Measurements from ENCODE around the gene ACY1.

The ACY1 gene

DNA sequence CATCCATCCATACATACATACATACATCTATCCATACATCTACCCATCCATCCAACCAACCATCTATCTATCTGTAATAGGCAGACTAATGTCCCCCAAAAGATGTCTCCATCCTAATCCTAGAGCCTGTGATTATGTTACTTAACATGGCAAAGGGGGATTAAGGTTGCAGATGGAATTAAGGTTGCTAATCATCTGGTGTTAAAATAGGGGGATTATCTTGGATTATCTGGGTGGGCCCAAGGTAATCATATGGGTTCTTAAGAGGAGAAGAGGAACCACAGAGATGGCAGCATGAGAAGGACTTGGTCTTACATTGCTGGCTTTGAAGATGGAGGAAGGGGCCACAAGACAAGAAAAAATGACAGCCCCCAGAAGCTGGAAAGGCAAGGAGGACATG is 27.1 kb downstream of the ACY1 start:
- no peak for DNase-seq

DNA sequence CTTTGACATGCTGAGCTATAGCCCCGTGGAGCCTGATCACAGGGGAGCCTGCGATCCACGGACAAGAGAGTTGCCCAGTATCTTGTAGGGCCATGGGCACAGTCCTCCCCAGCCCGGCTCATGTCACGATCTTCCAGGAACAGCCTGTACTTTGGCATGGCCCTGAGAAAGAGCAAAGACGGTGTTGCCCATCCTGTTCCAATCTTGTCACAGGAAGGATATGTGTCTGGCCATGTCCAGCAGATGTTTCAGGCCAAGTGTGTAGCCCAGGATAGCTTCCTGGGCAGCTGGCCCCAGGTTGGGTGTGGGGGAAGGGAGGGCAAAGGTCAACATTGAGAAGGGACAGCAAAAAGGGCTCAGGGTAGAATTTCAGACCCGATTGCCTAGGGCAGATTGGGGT is 29.4 kb downstream of the ACY1 start:
- no peak for DNase-seq

DNA sequence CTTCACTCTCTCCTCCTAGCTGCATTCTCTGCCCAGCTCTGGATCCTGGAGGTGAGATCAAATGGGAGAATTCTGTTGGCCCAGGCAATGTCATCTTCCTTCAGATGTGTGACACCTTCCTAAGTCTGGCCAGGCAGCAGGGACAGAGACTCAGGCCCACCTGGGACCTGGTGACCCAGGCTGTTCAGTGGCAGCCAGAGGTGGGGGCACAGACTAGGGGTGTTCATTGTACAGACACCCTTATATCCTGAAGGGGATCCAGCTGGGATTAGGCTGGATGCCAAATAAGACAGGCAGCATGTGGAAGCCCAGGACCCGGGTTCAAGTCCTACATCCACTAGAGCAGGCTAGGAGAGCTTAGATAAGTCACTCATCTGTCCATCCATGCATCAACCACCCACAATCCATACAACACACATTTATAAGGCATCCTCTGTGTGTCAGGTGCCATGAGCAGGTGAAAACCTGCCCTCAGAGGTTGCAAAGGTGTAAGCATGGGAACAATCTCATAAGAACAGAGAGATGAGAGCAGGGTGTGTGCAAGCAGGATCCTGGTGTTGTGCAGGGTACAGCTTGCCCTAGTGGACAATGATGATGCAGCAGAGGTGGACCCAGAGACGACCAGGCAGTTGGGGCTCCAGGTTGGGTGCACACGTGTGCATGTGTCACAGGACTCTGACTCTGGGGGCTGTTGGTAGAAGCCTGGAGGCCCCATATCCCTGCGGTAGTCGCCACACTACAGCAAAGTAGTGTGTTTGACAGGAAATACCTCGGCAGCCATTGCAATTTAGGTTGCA is 30.7 kb downstream of the ACY1 start:
- DNase-seq, result no peak

DNA sequence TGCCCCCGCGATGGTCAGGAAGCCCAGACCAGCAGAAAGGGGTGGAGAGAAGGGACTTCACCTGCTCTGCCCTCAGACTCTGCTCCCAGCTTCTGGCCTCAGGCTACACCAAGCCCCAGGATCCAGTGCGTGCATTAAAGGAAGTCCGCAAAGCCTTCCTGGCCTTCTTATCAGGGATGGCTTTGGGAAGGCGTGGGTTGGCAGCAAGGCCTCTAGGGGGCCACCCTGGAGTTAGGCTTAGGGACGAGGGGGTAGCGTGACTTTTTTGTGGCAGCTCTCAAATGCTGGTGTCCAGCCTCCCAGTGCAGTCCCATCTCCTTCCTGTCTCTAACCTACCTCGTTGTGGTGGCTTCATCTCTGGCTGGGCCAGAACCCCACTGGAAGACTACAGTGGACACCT is 31.3 kb downstream of the ACY1 start:
- no peak for DNase-seq

DNA sequence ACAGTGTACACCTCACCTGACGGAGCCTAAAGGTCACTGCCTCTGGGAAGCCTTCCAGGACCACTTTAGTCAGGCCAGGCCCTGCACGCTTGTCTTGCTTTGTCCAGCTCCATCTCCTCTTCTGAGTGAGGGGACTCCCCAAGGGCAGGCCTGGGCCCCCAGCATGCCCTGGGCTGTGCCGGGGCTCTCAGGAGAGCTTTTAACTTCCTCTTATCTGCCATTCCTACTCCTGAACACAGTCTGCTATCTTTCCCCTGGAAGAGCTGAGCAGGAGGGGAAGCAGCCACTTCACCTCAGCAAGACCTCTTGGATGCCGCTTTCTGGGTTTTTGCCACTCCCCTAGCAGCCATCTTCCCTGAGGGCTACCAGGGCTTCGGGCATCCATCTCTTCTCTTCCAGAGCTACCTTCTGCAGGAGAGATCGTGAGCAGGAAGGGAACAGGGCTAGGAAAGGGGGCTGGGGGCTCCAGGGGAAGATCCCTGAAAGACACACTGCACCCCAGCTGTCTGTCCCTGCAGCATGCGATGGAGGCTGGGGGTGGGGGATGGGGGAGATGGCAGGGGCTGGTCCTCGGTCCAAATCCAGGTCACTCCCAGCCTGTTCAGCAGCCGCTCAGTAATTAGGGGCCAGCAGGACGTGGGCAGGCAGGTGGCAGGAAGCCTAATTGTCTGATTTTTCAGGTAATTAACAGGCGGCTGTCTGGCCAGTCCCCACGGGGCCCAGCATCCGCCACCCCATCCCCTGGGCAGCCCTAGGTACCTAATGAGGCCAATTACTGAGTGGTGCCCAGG is 32.3 kb downstream of the ACY1 start:
- DNase-seq, result no peak

DNA sequence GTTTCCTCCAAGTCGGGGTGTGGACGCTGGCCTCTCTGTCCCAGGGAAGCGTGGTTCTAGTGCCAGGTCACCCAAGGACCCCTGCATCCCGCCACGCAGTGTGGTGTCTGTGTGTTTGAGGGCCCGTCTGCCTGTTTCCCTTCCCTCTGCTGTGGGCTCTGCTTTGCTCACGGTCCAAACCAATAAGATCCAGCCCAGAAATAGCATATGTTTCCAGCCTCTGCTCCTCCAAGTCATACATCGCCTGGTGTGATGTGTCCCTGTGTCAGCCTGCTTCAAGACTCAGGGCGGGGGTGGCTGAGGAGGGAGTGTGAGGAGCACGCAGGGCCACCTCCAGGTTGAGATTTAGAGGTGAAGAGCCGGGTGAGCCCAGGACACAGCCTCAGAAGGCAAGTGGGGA is 34.3 kb downstream of the ACY1 start:
- no peak for DNase-seq

DNA sequence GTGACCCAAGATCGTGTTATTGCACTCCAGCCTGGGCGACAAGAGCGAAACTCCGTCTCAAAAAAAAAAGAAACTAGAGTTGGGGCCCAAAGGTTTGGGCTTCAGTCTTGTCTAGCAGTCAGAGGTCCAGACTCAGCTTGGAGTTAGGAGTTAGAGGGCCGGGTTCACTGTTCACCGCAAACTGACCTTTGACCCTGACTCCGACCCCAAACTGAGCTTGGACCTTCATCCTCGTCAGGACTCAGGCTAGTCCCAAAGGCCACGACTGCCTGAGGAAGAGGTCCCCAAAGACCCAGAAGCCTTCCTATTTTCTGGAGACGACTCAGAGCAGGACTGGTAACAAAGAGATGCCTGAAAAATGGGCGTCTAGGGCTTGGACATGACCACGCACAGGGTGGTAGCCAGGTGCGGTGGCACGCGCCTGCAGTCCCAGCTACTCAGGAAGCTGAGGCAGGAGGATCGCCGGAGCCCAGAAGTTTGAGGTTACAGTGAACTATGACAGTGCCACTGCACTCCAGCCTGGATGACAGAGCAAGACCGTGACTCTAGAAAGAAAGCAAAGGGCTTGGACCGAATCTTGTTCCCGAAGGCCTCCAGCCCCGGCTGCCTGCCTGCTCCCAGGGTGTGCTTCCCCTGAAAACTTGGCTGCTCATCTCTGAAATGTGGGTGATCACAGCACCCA is 35.1 kb downstream of the ACY1 start:
- no peak for DNase-seq

DNA sequence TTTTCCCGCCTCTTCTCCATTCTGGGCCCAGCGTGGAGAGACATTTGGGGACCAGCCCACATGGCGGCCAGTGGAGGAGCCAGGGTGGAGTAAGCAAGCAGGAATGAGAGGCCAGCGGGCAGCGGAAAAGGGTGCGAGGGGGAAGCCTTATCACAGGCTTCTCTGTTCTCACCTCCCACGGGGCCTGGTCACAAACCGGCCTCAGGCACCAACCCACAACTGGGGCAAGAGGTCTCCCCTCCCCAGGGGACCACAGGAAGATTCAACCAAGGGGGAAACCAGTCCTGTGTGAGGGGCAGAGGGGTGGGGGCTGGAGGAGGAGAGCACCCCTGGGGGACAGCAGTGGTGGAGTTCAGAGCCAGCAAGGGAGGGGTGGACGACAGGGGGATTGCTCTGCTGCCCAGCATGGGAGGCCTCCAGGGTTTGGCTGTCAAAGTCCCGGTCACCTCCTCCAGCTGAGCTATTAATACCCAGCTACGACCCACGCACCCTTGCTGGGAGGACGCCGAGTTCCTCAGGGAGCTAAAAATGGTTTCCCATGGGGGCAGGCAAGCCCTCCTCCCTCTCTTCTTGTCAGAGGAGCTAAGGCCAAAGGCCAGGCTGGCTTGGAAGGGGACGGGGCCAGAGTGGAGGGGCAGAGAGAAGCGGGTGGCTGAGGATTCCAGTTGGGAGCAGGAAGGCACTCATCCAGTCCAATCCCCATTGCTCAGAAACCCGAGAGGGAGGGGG is 36.2 kb downstream of the ACY1 start:
- no peak for DNase-seq

DNA sequence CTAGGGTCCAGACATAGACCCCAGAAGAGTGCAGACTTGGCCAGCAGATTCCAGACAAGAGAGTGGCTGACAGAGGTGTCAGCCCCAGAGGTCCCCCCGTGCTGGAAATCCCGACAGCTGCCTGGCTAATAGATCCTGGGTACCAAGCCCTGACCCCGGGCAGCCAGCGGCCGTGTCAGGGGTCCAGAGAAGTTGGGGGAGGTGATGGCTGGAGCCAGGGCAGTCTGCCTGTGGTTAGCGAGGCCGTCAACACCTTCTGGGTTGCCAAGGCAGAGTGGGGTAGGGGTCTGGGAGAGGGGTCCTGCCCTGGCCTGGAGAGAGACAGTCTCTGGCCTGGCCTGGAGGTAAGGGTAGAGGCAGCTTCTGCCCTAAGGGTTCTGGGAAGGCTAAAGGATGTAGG is 37.5 kb downstream of the ACY1 start:
- DNase-seq, result no peak

DNA sequence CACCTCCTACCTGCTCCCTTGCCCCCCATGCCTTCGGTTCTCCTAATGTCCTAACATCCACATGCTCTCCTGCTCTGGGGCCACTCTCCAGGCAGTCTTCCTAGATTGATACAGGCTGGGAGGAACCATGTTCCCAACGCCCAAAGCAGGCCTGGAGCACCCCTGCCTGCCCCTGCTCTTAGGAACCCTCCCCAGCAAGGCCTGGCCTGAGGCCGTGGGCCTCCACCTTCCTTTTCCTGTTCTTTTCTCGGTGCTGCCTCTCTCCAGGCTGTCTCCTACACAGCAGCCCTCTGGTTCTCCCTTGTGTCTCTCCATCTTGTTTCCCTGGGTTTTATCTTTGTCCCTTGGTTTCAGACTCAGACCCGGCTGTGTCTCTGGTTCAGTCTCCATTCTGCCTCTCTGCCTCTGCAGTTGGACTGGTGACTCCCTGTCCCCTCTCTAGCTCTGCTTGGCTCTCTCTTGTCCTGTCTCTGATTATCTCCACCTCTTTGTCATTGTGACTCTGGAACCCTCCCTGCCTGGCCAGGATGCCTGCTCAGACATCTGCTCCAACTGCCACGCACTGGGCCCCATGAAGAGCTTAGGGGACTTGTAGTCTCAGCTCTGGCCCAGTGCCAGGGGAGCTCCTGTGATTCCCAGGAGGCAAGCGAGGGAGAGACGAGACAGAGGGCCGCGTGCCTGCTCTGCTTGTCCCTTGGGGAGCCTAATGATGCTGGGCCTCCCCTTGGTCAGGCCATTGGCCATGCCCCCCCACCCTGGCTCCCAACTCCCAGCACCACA is 38.3 kb downstream of the ACY1 start:
- no peak for DNase-seq

DNA sequence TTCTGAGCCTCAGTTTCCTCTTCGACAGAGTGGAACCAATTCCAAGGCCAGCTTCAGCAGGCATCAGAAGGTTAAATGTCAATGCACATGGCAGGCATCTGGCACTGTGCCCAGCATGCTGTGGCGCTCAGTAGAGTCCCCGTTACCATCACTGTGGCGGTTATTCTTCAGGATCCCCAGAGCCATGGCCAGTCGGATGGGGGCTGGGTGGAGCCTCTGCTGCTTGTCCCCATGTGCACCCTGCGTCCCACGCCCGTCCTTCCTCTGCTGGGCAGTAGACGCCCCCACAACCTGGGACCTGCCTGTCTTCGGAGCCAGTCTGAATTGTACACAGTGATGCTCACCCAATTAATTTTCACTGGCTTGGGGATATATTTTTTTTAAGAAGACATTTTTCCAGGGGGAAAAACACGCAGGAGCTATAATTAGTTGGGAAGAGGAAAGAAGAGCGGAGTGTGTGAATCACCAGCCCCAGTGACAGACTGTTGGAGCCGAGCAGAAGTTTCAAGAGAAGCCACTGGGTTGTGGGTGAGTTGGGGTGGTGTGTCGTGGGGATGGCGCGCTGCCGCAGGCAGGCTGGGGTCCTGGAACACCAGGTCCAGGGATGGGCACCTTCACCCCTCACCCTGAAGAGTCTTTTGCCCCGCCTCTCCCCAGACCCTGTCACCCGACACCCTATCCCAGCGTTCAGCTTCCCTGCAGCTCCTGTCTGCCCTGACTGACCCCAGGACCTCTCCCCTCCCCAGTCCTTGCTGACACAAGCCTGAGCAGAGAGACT is 39.2 kb downstream of the ACY1 start:
- no peak for DNase-seq

DNA sequence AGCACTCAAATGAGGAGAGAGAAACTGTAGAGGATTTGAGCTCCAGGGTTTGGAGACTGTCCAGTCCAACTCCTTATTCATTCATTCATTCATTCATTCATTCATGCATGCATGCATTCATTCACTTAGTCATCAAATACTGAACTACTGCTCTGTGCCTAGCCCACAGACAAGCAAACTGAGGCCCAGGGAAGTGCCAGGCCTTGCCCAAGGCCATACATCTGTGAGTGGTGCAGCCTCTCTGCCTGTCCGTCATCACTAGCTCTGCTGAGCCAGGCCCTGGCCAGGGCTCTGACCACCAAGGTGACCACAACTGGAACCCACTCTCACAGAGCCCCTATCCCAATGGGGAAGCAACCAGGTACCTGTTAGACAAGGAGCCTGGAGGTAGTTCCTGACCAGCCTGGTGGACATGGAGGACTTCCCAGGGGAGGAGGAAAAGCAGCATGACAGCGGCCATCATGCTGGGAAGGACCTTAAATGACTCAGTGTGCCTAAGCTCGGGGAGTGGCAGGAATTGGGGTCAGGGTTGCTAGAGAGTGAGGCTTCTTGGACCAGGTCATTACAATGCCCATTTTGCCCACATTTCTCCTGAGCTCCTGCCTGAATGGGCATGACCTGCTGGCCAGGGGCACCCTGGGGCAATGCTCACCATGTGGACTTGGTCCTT is 39.9 kb downstream of the ACY1 start:
- no peak for DNase-seq

DNA sequence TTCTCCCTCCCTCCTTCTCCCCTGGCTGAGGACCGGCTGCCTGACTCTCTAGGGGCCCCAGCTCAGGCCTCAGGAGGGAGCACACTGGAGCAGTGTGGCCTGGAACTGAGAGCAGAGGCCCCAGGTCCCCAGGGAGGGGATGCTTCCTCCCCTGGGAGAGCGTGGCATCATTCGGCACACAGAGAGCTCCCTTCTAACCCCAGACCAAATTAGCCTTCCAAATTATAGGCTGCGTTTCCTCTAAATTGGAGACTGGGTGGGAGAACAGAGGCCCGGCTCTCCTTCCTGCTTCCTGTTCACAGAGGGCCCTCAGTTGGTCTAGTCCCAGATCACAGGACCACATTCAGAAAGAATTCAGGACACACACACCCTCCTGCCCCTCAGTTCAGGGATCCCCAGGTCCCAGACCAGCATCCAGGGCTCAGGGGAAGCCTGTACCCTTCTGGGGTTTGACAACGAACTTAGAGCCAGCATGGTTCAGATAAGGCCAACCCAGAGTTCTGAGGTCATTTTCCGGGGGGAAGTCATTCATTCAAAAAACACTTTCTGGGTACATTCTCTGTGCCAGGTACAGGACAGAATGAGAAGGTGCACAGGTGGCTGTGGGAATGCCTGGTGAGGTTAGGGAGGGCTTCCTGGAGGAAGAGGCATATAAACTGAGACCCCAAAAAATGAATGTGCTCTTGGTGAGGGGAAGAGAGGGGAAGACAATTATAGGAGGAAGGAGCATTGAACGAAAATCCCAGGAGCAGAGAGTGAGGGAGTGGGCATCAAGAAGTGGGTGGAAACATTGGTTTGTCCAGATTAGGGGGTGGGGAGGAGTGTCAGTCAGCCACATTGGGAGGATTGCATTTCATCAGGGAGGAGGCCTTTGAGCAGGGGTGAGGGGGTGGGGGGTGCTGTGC is 40.8 kb downstream of the ACY1 start:
- no peak for DNase-seq

DNA sequence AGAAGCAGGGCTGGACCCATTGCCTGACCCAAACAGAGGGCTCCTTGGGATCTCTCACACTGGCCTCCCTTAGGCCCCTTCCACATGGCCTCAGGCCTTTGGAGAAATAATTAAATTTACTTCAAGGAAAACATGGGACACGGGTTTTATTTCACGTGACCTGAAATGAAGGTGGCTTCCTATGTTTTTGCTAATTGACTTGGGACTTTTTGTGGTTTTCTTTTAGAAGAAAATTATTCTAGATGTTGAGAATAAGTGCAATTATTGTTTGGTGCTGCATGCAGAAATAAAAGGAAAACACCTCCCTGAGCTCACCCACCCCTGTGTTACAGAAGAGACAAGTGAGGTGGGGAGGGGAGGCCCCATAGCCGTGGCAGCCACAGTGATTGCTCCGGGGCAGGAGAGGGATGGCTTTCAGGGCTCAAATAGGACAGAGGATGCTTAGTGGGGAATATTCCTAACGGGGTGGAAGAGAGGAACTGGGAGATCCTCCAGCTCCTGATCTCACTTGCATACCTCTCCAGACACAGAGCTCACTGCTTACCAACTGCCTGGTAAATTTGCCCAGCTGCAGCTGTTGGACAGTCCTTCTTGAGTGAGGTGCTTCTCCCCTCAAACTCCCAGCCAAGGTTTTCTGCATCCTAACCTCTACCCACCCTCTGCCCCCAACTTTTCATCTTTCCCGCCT is 41.6 kb downstream of the ACY1 start:
- DNase-seq, result no peak

DNA sequence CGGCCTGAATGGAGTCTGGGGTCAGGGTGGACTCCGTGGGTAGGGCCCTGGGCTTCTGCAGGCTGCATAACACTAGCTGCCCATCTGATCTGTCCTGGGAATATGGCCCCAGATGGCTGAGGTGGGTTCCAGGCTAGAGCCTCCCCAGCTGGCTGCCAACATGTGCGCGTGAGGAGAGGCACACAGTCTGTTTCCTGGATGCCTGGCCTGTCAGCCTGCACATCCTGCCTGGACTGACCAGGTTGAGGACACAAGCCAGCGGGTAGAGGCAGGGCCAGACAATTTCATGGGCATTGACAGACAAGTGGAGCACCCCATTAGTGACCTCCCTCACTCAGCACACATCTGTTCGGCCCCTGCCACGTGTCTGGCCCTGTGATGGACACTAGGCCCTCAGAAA is 42.1 kb downstream of the ACY1 start:
- no peak for DNase-seq

DNA sequence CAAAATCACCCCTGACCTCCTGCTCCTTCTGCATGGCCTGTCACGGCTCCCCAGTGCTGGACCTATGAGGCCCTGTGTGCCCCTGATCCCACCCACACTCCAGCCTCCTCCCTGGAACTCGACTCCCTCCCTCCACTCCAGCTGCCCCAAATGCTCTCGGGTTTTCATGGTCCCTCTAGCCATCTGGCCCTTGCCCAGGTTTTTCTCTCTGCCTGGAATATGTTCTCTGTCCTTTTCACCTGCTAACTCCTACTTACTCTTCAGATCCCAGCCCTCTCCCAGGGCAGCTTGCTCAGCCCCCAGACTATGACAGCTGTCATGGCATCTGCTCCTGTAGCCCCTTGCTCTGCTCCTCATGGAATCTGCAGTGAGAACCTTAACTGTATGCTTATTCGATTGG is 42.7 kb downstream of the ACY1 start:
- no peak for DNase-seq

DNA sequence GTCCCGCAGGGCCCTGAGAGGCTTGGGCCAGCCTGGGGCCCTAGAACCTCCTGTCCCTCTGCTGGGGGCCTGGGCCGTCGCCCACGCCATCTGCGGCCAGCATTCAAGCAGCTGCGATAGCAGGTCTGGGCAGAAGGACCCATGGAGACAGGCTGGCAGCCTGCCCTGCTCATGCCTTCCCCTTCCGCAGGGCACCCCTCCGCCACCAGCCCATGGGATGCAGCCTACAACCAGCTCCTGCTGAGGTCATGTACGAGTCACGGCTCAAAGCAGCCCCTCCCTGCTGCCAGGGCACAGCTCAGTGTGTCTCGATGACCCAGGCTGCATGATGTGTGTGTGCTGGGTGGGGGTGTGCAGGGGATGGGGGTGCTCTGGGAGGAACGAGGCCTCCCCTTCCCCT is 45.2 kb downstream of the ACY1 start:
- no peak for DNase-seq

DNA sequence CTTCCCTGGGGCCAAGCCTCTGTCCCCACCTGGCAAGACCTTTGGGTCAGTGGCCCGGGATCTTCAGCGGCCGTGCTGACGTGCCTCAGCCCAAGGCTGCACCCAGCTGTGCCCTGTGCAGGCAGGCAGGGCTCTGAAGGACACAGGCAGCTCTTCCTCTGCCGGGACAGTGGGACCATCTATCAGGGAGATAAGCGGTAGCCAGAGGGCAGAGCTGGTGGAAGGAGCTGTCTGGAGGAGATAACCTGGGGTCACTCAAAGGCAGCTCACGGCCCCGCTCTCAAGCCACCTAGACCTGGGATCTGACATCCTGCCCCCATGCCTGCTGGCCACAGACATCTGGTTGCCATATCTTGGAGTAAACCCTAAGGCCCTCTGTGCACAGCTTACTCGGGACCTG is 45.7 kb downstream of the ACY1 start:
- no peak for DNase-seq

DNA sequence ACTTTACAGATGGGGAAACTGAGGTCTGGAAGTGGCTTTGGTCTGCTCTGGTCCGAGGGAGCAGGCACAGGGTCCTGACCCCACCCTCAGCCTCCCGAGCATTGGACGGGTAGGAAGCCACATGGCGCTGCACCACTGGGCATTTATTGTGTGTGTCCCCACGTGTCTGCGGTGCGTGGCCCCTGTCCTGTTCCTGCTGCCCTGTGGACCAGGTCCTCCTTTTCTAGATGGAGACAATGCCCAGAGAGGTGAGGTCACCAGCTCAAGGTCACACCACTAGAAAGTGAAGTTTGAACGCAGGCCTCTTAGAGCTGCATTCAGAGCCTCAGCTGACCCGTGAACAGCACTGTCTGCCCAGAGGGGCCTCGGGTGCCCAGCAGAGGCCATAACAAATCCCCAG is 46.2 kb downstream of the ACY1 start:
- no peak for DNase-seq
